Measurements from ENCODE around the gene CASKIN2. TPM values are rescaled to one million over a fixed set of nuclear protein-coding genes. Genes with fewer than 3 reads are reported as not detected.

Gene CASKIN2
- total RNA-seq, 2 experiments from 2014 or later: 1.0 TPM; not detected in 1

- BruUV-seq (replicated peaks): no TSS peak
- CTCF ChIA-PET (ENCODE audit: unreplicated experiment): no interaction called here
- intact Hi-C loops (cut with micrococcal nuclease; ENCODE audit: unreplicated experiment): no loop called here
Measured at GRCh38 chr17:75509528-75510258, 5.6 kb downstream of the CASKIN2 start.

GRCh38 chr17:75508931-75509361 is 6.4 kb downstream of the CASKIN2 start:
- BruUV-seq (replicated peaks): no TSS peak
- Histone ChIP-seq H3K27ac (ENCODE audit: low read depth, low read length, poor library complexity, severe bottlenecking) (no peak overlapping the region), H4K20me1 (ENCODE audit: insufficient read depth, low read length) (no peaks in the 10 kb centered on the region), H3K36me3 (ENCODE audit: insufficient read depth, low read length) (no peaks in the 10 kb centered on the region), H3K79me2 (ENCODE audit: insufficient read depth, low read depth, low read length) (no peaks in the 10 kb centered on the region), H3K4me1 (ENCODE audit: insufficient read depth, low read length, poor library complexity, severe bottlenecking) (no peaks in the 10 kb centered on the region), H3K9me3 (ENCODE audit: low read length) (no peaks in the 10 kb centered on the region), H2AFZ (ENCODE audit: low read length) (no peak overlapping the region), H3K4me3 (ENCODE audit: low read depth, low read length, poor library complexity, severe bottlenecking) (no peak overlapping the region), H3K4me2 (ENCODE audit: low read length) (no peak overlapping the region), H3K9me2 (ENCODE audit: insufficient read depth, low read length) (no peaks in the 10 kb centered on the region)
- POLR2A ChIA-PET: interaction anchor here (0.5 kb wide), 1 partner anchor 184 kb away, joined by 3 read pairs; no protein-coding TSS in a partner anchor
- TF ChIP-seq EZH2phosphoT487 (IDR thresholded peaks at IDR 0.05; ENCODE audit: borderline replicate concordance, low read depth, low read length) (no peak), CTCF (conservative IDR thresholded peaks at IDR 0.05; ENCODE audit: low read length) (no peak)
- CTCF ChIA-PET (ENCODE audit: unreplicated experiment): interaction anchor here (0.6 kb wide), 1 partner anchor 19 kb away, joined by 3 read pairs; no protein-coding TSS in a partner anchor
- DNase-seq (ENCODE audit: low spot score): no peak
- intact Hi-C loops (cut with micrococcal nuclease; ENCODE audit: unreplicated experiment): no loop called here

More at GRCh38 chr17:75509528-75510258, 5.6 kb downstream of the CASKIN2 start:
- H4K20me1 ChIP-seq (ENCODE audit: insufficient read depth, low read length): no peaks in the 10 kb centered on the region
- POLR2A ChIA-PET: no interaction called here
- no peak overlapping the region for H2AFZ ChIP-seq (ENCODE audit: low read length)
- no peak for TF ChIP-seq EZH2phosphoT487 (IDR thresholded peaks at IDR 0.05; ENCODE audit: borderline replicate concordance, low read depth, low read length)
- TF ChIP-seq CTCF (conservative IDR thresholded peaks at IDR 0.05; ENCODE audit: low read length): no peak
- no peaks in the 10 kb centered on the region for H3K79me2 ChIP-seq (ENCODE audit: insufficient read depth, low read depth, low read length)
- H3K9me3 ChIP-seq (ENCODE audit: low read length): no peaks in the 10 kb centered on the region
- H3K4me2 ChIP-seq (ENCODE audit: low read length): no peak overlapping the region
- H3K9me2 ChIP-seq (ENCODE audit: insufficient read depth, low read length): no peaks in the 10 kb centered on the region
- no peak overlapping the region for H3K4me3 ChIP-seq (ENCODE audit: low read depth, low read length, poor library complexity, severe bottlenecking)
- no peaks in the 10 kb centered on the region for H3K4me1 ChIP-seq (ENCODE audit: insufficient read depth, low read length, poor library complexity, severe bottlenecking)
- DNase-seq (ENCODE audit: low spot score): no peak
- H3K36me3 ChIP-seq (ENCODE audit: insufficient read depth, low read length): no peaks in the 10 kb centered on the region
- H3K27ac ChIP-seq (ENCODE audit: low read depth, low read length, poor library complexity, severe bottlenecking): no peak overlapping the region

Data from OCI-LY7 (cell line).